CD14-positive monocyte (primary cell): ENCODE data around the gene ACP1. TPM values are rescaled to one million over a fixed set of nuclear protein-coding genes. Genes with fewer than 3 reads are reported as not detected.

Experiments
- DNase-seq, 3 donors: peaks; one replicate each; pipeline ENCODE4 v3.0.0-alpha.2; 2011 to 2022
- H2AFZ ChIP-seq: 2 replicates; pipeline ENCODE4 v1.6.0; 2012; ENCODE audit warnings: mild to moderate bottlenecking, low read depth, low read length, inconsistent platforms; ENCODE audit not compliant: insufficient read depth, poor library complexity, severe bottlenecking
- H3K27ac ChIP-seq, 2 donors: 1 replicate in 1 of 2; 2 replicates in 1 of 2; pipeline ENCODE4 v1.5.1; 2012 to 2013; ENCODE audit warnings: low read length in 2 of 2, control low read depth in 1 of 2, inconsistent platforms in 1 of 2, low read depth in 1 of 2, mild to moderate bottlenecking in 1 of 2
- H3K27me3 ChIP-seq, 2 donors: one replicate each; pipeline versions ENCODE4 v1.6.0 to v1.6.1; 2011 to 2013; ENCODE audit warnings: low read length in 2 of 2; ENCODE audit not compliant: control insufficient read depth in 2 of 2, insufficient read depth in 2 of 2
- H3K36me3 ChIP-seq, 2 donors: replicated peaks in 1 of 2; 1 replicate in 1 of 2; 2 replicates in 1 of 2; pipeline versions ENCODE4 v1.5.1 to v1.6.1; 2012 to 2013; ENCODE audit warnings: low read length in 2 of 2, control low read depth in 1 of 2, inconsistent platforms in 1 of 2, mild to moderate bottlenecking in 1 of 2; ENCODE audit not compliant: insufficient read depth in 2 of 2, control insufficient read depth in 1 of 2
- H3K4me1 ChIP-seq, 2 donors: 1 replicate in 1 of 2; 2 replicates in 1 of 2; pipeline versions ENCODE4 v1.5.1 to v1.6.1; 2012 to 2013; ENCODE audit warnings: low read length in 2 of 2, control low read depth in 1 of 2, inconsistent platforms in 1 of 2, mild to moderate bottlenecking in 1 of 2, moderate library complexity in 1 of 2; ENCODE audit not compliant: insufficient read depth in 2 of 2, control insufficient read depth in 1 of 2
- H3K4me2 ChIP-seq: replicated peaks from 2 replicates; pipeline ENCODE3; 2012; ENCODE audit warnings: low read length, moderate library complexity, mild to moderate bottlenecking; ENCODE audit not compliant: poor library complexity, severe bottlenecking; ENCODE audit errors: extremely low read depth
- H3K4me3 ChIP-seq, 3 experiments: fragments of 200-600 bp in 1 of 3; sonication (generic) in 1 of 3; replicated peaks in 1 of 3; 1 replicate in 2 of 3; 2 replicates in 1 of 3; pipeline ENCODE4 v1.5.1; 2011 to 2013; ENCODE audit warnings: low read length in 3 of 3, mild to moderate bottlenecking in 3 of 3, control low read depth in 2 of 3, low read depth in 2 of 3, inconsistent platforms in 1 of 3, moderate library complexity in 1 of 3
- H3K79me2 ChIP-seq: 2 replicates; pipeline ENCODE4 v1.6.0; 2012; ENCODE audit warnings: mild to moderate bottlenecking, control low read depth, inconsistent platforms, low read length, moderate library complexity; ENCODE audit not compliant: insufficient read depth
- H3K9ac ChIP-seq: 2 replicates; pipeline ENCODE4 v1.6.0; 2017; ENCODE audit warnings: low read length, mild to moderate bottlenecking; ENCODE audit not compliant: insufficient read depth, poor library complexity, severe bottlenecking
- H3K9me3 ChIP-seq, 2 donors: replicated peaks in 1 of 2; 1 replicate in 1 of 2; 2 replicates in 1 of 2; pipeline versions ENCODE4 v1.5.1 to v1.6.1; 2012 to 2013; ENCODE audit warnings: low read length in 2 of 2, control low read depth in 1 of 2; ENCODE audit not compliant: control insufficient read depth in 1 of 2, insufficient read depth in 1 of 2
- H4K20me1 ChIP-seq: 2 replicates; pipeline ENCODE4 v1.6.0; 2012; ENCODE audit warnings: mild to moderate bottlenecking, low read length, control low read depth, moderate library complexity; ENCODE audit not compliant: insufficient read depth
- H3K27ac Mint-ChIP-seq, 7 donors: one replicate each; pipeline ENCODE4 v1.8.0; 2020; ENCODE audit warnings: mild to moderate bottlenecking in 7 of 7, mixed read lengths in 7 of 7, moderate library complexity in 6 of 7, inconsistent platforms in 2 of 7
- H3K27me3 Mint-ChIP-seq, 3 donors: one replicate each; pipeline ENCODE4 v1.8.0; 2021 to 2022; ENCODE audit warnings: low read depth in 3 of 3, mild to moderate bottlenecking in 3 of 3, mixed read lengths in 3 of 3, moderate library complexity in 3 of 3, inconsistent platforms in 1 of 3
- H3K36me3 Mint-ChIP-seq, 2 donors: one replicate each; pipeline ENCODE4 v1.8.0; 2020; ENCODE audit warnings: mixed read lengths in 2 of 2, inconsistent platforms in 1 of 2, mild to moderate bottlenecking in 1 of 2
- H3K4me1 Mint-ChIP-seq: one replicate; pipeline ENCODE4 v1.8.0; 2020; ENCODE audit warnings: mild to moderate bottlenecking, mixed read lengths
- H3K4me3 Mint-ChIP-seq, 2 donors: one replicate each; pipeline ENCODE4 v1.8.0; 2020; ENCODE audit warnings: mild to moderate bottlenecking in 2 of 2, mixed read lengths in 2 of 2, moderate library complexity in 1 of 2
- H3K9me3 Mint-ChIP-seq, 7 donors: one replicate each; pipeline ENCODE4 v1.8.0; 2020 to 2022; ENCODE audit warnings: mixed read lengths in 7 of 7, mild to moderate bottlenecking in 6 of 7, moderate library complexity in 6 of 7, inconsistent platforms in 2 of 7
- WGBS: methylation state at CpG from one replicate; pipeline ENCODE4 v1.1.5; 2013; ENCODE audit warnings: missing lambda C conversion rate; ENCODE audit not compliant: insufficient coverage; 5-methylcytosine and 5-hydroxymethylcytosine counted together
- intact Hi-C, 2 donors: fragments of 100-400 bp; cut with micrococcal nuclease; formaldehyde crosslinking; loops; one replicate each; pipeline versions ENCODE4 v1.15.0 to v1.15.1; 2023
- polyA plus RNA-seq, 3 donors: library from polyadenylated mRNA; depleted of rRNA in 1 of 3; unstranded in 2 of 3; stranded (reverse) in 1 of 3; fragments of 300-500 nt in 2 of 3; fragments of >200 nt in 1 of 3; fragmentation: Illumina TruSeq in 2 of 3; gene quantifications; 1 replicate in 2 of 3; 2 replicates in 1 of 3; pipeline ENCODE4 v1.2.3, GENCODE V29; 2012 to 2021
- TF ChIP-seq, protein P1 (sequence below): fragments of 200-600 bp; IDR thresholded peaks from one replicate; pipeline ENCODE4 v1.8.0; 2022; ENCODE audit warnings: antibody characterized with exemption, mild to moderate bottlenecking

The ACP1 gene
- polyA plus RNA-seq, 3 donors: 51.8 to 77.0 (median 73.2) TPM

DNA sequence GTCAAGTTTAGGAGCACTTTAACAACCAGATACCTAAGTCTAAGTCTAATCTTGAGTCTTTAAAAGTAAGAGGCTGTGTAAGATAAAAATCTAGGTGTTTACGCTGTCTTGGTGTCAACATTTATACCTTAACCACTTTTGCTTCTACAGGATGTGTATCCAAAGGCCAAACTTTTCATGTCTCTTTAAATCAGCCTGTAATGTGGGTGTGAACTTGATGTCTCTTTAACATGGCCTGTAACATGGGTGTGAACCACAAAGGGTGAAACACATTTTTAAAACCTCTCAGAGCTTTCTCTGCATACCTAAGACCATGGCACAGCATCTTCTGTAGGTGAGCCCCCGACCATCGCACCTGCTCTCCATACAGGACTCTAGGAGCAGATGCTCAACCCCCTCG, 41.3 kb upstream of the ACP1 start:
- Histone ChIP-seq H4K20me1 (no peaks in the 10 kb centered on the region), H3K4me2 (no peak overlapping the region), H2AFZ (no peak overlapping the region), H3K79me2 (no peaks in the 10 kb centered on the region), H3K4me3 (no peak overlapping the region), H3K27me3 (no peaks in the 10 kb centered on the region), H3K27ac (no peak overlapping the region), H3K9me3 (no peaks in the 10 kb centered on the region), H3K36me3 (peaks cover 3 to 32% of the 10 kb centered on the region in 2 donors), H3K4me1 (no peaks in the 10 kb centered on the region), H3K9ac (no peak overlapping the region)
- Mint-ChIP-seq H3K36me3 (peaks cover 10 to 17% of the 10 kb centered on the region in 2 donors), H3K27ac (no peak overlapping the region), H3K4me1 (no peaks in the 10 kb centered on the region), H3K27me3 (peaks cover 0 to 2% (median 0%) of the 10 kb centered on the region in 3 donors), H3K9me3 (peaks cover 0 to 3% (median 0%) of the 10 kb centered on the region in 7 donors), H3K4me3 (no peak overlapping the region)
- TF ChIP-seq, protein P1, sequence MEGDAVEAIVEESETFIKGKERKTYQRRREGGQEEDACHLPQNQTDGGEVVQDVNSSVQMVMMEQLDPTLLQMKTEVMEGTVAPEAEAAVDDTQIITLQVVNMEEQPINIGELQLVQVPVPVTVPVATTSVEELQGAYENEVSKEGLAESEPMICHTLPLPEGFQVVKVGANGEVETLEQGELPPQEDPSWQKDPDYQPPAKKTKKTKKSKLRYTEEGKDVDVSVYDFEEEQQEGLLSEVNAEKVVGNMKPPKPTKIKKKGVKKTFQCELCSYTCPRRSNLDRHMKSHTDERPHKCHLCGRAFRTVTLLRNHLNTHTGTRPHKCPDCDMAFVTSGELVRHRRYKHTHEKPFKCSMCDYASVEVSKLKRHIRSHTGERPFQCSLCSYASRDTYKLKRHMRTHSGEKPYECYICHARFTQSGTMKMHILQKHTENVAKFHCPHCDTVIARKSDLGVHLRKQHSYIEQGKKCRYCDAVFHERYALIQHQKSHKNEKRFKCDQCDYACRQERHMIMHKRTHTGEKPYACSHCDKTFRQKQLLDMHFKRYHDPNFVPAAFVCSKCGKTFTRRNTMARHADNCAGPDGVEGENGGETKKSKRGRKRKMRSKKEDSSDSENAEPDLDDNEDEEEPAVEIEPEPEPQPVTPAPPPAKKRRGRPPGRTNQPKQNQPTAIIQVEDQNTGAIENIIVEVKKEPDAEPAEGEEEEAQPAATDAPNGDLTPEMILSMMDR: no peak
- no peak for DNase-seq
- intact Hi-C loops: no loop called here
- no CpG with 5 or more reads among the region's 4 CpGs for WGBS

DNA sequence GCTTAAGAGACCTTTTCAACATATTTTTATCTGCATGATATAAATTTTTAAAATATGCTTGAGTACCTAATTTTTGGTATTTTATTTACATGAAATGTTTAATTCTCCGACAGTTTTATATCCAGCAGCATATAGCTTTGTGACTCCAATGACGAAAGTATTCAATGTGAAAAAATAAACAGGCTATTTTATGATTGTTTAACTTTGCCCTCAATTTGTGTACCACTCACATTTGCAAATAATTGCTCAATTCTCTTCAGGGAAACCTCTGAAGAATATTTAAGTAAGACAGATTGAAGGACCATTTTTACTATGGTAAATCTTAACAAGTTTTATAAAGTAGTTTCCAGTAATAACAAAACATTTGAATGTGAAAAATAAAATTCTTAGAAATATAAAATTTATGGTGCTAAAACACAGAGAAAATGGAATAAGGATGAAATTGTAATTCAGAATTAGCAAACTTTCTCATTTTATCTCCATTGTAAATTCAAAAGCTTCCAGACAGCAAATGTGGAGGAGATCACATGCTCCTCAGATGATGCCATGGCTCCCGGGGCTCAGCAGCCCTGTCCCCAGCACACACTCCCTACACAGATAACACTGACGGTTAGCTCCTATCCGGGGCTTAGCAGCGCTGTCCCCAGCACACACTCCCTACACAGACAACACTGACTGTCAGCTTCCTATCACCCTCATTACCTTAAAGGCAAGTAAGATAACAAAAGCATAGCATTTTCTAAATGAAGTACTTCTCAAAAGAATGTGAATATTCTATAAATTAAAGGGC, 40.6 kb upstream of the ACP1 start:
- peaks cover 3 to 32% of the 10 kb centered on the region in 2 donors for H3K36me3 ChIP-seq
- no peak overlapping the region for H3K4me2 ChIP-seq
- no peaks in the 10 kb centered on the region for H3K4me1 Mint-ChIP-seq
- TF ChIP-seq, protein P1: no peak
- H3K4me3 Mint-ChIP-seq: no peak overlapping the region
- no peaks in the 10 kb centered on the region for H3K79me2 ChIP-seq
- 90% methylated on average over 4 of the region's 6 CpGs for WGBS
- intact Hi-C loops: no loop called here
- peaks cover 0 to 3% (median 0%) of the 10 kb centered on the region in 7 donors for H3K9me3 Mint-ChIP-seq
- no peaks in the 10 kb centered on the region for H3K4me1 ChIP-seq
- no peaks in the 10 kb centered on the region for H4K20me1 ChIP-seq
- no peaks in the 10 kb centered on the region for H3K9me3 ChIP-seq
- no peak overlapping the region for H3K27ac Mint-ChIP-seq
- peaks cover 0 to 2% (median 0%) of the 10 kb centered on the region in 3 donors for H3K27me3 Mint-ChIP-seq
- H3K27ac ChIP-seq: no peak overlapping the region
- H3K36me3 Mint-ChIP-seq: peaks cover 11 to 18% of the 10 kb centered on the region in 2 donors
- no peak for DNase-seq
- H2AFZ ChIP-seq: no peak overlapping the region
- no peaks in the 10 kb centered on the region for H3K27me3 ChIP-seq
- no peak overlapping the region for H3K4me3 ChIP-seq
- H3K9ac ChIP-seq: no peak overlapping the region
